OCI-LY3 (cell line): ENCODE results near the gene HIVEP3.

Source experiments
- H2AFZ ChIP-seq: fragments of 200-600, 300-600 bp; shearing (Covaris generic); 2 replicates; pipeline ENCODE4 v1.6.0; 2014; ENCODE audit warnings: antibody characterized with exemption, low read depth, low read length
- H3K27ac ChIP-seq: fragments of 200-600, 300-600 bp; sonication (generic); 2 replicates; pipeline ENCODE4 v1.5.1; 2014; ENCODE audit warnings: mild to moderate bottlenecking, low read length, moderate library complexity, mixed read lengths
- H3K27me3 ChIP-seq: fragments of 200-600, 300-600 bp; sonication (generic); 2 replicates; pipeline ENCODE4 v1.6.1; 2014; ENCODE audit warnings: low read depth, low read length, mixed read lengths
- H3K36me3 ChIP-seq: fragments of 200-600, 300-600 bp; sonication (generic); replicated peaks from 2 replicates; pipeline ENCODE3; 2014; ENCODE audit warnings: low read depth, low read length, mixed read lengths
- H3K4me1 ChIP-seq: fragments of 300-600, 200-600 bp; sonication (generic); 2 replicates; pipeline ENCODE4 v1.6.1; 2014; ENCODE audit warnings: low read length, mixed read lengths
- H3K4me2 ChIP-seq: fragments of 200-600, 300-600 bp; sonication (generic); 2 replicates; pipeline ENCODE4 v1.6.1; 2014; ENCODE audit warnings: low read length, mixed read lengths
- H3K4me3 ChIP-seq: fragments of 300-600, 200-600 bp; sonication (generic); 2 replicates; pipeline ENCODE4 v1.5.1; 2014; ENCODE audit warnings: antibody characterized with exemption, mild to moderate bottlenecking, low read length, moderate library complexity
- H3K79me2 ChIP-seq: fragments of 300-600, 200-600 bp; shearing (Covaris generic); 2 replicates; pipeline ENCODE4 v1.6.1; 2014; ENCODE audit warnings: mild to moderate bottlenecking, low read length, mixed read lengths
- H3K9ac ChIP-seq: fragments of 300-600, 200-600 bp; shearing (Covaris generic); 2 replicates; pipeline ENCODE4 v1.6.0; 2014; ENCODE audit warnings: mild to moderate bottlenecking, low read length, moderate library complexity
- H3K9me3 ChIP-seq: fragments of 200-600, 300-600 bp; shearing (Covaris generic); 2 replicates; pipeline ENCODE4 v1.6.1; 2014; ENCODE audit warnings: low read length, mixed read lengths; ENCODE audit not compliant: insufficient read depth
- H4K20me1 ChIP-seq: fragments of 200-600, 300-600 bp; sonication (generic); 2 replicates; pipeline ENCODE4 v1.6.1; 2016; ENCODE audit warnings: low read length, mixed read lengths; ENCODE audit not compliant: insufficient read depth
- EZH2phosphoT487 ChIP-seq: fragments of 200-600 bp; shearing (Covaris generic); IDR thresholded peaks from 2 replicates; pipeline ENCODE4 v1.6.1; 2018; ENCODE audit warnings: antibody characterized with exemption, mixed run types, low read depth
- TF ChIP-seq, protein P1 (sequence below): fragments of 200-600, 300-600 bp; sonication (generic); IDR thresholded peaks from 2 replicates; pipeline ENCODE4 v1.5.1; 2014; ENCODE audit warnings: antibody characterized with exemption, low read length, low read depth

The HIVEP3 gene

DNA sequence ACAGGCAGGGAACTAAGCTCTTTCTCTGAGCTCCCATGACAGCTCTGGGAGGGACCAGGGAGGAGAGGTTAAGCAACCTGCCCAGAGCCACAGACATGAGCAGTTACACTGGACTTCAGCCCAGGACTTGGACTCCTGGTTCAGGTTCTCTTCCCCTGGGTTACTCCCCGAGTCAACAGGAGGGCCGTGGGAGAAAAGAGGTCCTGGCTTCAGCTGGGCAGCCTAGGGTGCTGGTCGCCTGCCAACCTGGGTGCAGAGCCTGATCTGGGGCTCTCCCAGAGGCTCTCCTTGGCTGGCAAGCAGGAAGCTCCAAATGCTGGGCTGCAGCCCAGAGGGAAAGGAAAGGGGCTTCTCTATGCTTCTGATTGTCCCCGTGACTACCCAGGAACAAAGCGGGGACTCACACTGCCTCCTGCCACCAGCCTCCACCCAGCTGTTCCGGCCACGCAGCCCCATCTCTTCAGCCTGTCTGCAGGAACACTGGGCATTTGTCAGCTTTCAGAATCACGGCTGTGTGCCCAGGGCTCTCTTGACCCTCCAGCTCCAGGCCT is 141.8 kb downstream of the HIVEP3 start:
- H3K36me3 ChIP-seq: no peaks in the 10 kb centered on the region
- H3K4me2 ChIP-seq: no peak overlapping the region
- H3K27me3 ChIP-seq: no peaks in the 10 kb centered on the region
- no peak overlapping the region for H2AFZ ChIP-seq
- H3K79me2 ChIP-seq: no peaks in the 10 kb centered on the region
- no peak overlapping the region for H3K9ac ChIP-seq
- no peak overlapping the region for H3K27ac ChIP-seq
- H3K9me3 ChIP-seq: no peaks in the 10 kb centered on the region
- H3K4me3 ChIP-seq: no peak overlapping the region
- H4K20me1 ChIP-seq: no peaks in the 10 kb centered on the region
- peaks cover 3% of the 10 kb centered on the region for H3K4me1 ChIP-seq
- TF ChIP-seq EZH2phosphoT487: no peak
- TF ChIP-seq, protein P1, sequence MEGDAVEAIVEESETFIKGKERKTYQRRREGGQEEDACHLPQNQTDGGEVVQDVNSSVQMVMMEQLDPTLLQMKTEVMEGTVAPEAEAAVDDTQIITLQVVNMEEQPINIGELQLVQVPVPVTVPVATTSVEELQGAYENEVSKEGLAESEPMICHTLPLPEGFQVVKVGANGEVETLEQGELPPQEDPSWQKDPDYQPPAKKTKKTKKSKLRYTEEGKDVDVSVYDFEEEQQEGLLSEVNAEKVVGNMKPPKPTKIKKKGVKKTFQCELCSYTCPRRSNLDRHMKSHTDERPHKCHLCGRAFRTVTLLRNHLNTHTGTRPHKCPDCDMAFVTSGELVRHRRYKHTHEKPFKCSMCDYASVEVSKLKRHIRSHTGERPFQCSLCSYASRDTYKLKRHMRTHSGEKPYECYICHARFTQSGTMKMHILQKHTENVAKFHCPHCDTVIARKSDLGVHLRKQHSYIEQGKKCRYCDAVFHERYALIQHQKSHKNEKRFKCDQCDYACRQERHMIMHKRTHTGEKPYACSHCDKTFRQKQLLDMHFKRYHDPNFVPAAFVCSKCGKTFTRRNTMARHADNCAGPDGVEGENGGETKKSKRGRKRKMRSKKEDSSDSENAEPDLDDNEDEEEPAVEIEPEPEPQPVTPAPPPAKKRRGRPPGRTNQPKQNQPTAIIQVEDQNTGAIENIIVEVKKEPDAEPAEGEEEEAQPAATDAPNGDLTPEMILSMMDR: no peak

DNA sequence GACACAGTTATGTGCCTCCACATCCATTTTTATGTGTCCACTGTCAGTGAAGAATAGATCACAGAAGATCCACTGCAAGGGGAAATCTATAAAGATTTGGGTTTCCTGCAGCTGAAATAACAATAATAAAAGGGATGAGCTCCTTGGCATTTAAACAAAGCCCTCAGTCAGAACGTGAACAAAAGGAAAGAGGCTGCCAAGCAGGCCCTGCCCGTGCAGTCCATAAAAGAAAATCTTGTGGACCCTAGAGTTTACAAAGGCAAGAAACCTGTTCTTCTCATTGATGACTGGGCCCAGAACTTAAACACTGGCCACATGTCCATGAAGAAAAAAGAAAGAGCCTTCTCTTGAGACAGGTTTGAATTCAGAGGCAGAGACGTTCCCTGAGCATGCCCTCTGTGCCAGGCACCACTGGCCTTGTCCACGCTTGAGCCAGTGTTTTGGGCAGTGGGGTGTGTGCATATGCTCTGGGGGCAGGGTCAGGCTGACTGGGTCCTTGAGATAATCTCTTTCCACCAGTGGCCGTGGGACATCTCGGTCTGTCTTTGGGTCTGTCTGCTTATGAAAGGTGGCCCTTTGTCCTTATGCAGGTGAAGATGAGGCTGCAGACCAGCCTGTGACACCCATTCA is 142.7 kb downstream of the HIVEP3 start:
- H3K4me1 ChIP-seq: peaks cover 7% of the 10 kb centered on the region
- no peaks in the 10 kb centered on the region for H3K9me3 ChIP-seq
- H2AFZ ChIP-seq: no peak overlapping the region
- TF ChIP-seq EZH2phosphoT487: no peak
- TF ChIP-seq, protein P1: no peak
- H3K9ac ChIP-seq: no peak overlapping the region
- no peak overlapping the region for H3K27ac ChIP-seq
- no peaks in the 10 kb centered on the region for H4K20me1 ChIP-seq
- H3K4me3 ChIP-seq: no peak overlapping the region
- H3K4me2 ChIP-seq: no peak overlapping the region
- no peaks in the 10 kb centered on the region for H3K79me2 ChIP-seq
- H3K27me3 ChIP-seq: no peaks in the 10 kb centered on the region
- H3K36me3 ChIP-seq: no peaks in the 10 kb centered on the region

DNA sequence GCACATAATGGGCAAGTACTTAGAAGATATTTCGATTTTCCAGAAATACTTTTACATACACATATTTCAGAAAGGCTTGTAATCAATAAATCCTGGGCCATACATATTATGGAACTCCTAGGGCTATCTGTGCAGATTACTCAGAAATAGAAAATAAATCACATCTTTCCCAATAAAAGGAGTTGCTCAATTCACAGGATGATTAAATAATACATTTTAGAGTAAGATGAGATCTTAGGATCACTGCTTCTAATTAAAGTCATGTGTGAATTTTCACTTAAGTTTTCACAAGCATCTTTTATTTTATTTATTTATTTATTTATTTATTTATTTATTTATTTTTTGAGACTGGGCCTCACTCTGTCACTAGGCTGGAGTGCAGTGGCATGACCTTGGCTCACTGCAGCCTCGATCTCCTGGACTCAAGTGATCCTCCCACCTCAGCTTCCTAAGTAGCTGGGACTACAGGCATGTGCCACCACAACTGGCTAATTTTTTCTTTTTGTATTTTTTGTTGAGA is 144.2 kb downstream of the HIVEP3 start:
- Histone ChIP-seq H3K4me3 (no peak overlapping the region), H2AFZ (no peak overlapping the region), H3K27ac (no peak overlapping the region), H3K4me1 (peaks cover 8% of the 10 kb centered on the region), H3K9me3 (no peaks in the 10 kb centered on the region), H3K79me2 (no peaks in the 10 kb centered on the region), H3K4me2 (no peak overlapping the region), H3K36me3 (no peaks in the 10 kb centered on the region), H3K9ac (no peak overlapping the region), H4K20me1 (no peaks in the 10 kb centered on the region), H3K27me3 (no peaks in the 10 kb centered on the region)
- TF ChIP-seq EZH2phosphoT487: no peak
- TF ChIP-seq, protein P1: no peak

DNA sequence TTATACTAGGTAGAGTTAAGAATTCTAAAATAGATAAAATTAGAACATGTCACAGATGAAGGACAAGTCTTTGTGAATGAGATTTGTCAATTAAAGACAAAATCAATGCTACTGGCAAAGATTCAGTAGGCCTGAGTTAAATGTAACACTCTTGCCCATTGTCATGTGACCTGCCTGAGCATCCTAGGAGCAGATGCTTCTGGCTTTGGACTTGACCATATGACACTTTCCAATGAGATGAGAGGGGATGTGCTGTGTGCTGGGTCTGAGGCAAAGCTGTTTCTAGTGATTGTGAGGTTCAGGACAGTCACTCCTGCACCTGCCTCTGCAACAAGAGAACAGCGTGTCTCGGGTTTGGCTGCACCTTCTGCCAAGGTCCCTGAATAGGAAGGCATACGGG is 144.9 kb downstream of the HIVEP3 start:
- Histone ChIP-seq H3K27me3 (no peaks in the 10 kb centered on the region), H3K79me2 (no peaks in the 10 kb centered on the region), H3K4me3 (no peak overlapping the region), H3K4me2 (no peak overlapping the region), H2AFZ (no peak overlapping the region), H3K27ac (no peak overlapping the region), H3K36me3 (no peaks in the 10 kb centered on the region), H3K9me3 (no peaks in the 10 kb centered on the region), H3K4me1 (peaks cover 15% of the 10 kb centered on the region), H4K20me1 (no peaks in the 10 kb centered on the region), H3K9ac (no peak overlapping the region)
- TF ChIP-seq, protein P1: no peak
- TF ChIP-seq EZH2phosphoT487: no peak
